H4 (cell line): ENCODE measurements around the gene FRAS1. TPM values are rescaled to one million over a fixed set of nuclear protein-coding genes. Genes with fewer than 3 reads are reported as not detected.
"Not testable (repeated sequence)": the region's sequence is repeated elsewhere in the genome, so short reads cannot be mapped to it uniquely, and the experiment has no call there.

ENCODE experiments used
- DNase-seq: peaks from one replicate; pipeline ENCODE4 v3.0.0-alpha.2; 2015; ENCODE audit warnings: low spot score
- total RNA-seq: library from RNA; depleted of rRNA; stranded (reverse); fragments of >200 nt; shearing (Covaris generic); gene quantifications from 2 replicates; pipeline ENCODE4 v1.2.3, GENCODE V29; 2014

The FRAS1 gene
- total RNA-seq, 1 experiment from 2014 or later: 0.43 TPM

DNA sequence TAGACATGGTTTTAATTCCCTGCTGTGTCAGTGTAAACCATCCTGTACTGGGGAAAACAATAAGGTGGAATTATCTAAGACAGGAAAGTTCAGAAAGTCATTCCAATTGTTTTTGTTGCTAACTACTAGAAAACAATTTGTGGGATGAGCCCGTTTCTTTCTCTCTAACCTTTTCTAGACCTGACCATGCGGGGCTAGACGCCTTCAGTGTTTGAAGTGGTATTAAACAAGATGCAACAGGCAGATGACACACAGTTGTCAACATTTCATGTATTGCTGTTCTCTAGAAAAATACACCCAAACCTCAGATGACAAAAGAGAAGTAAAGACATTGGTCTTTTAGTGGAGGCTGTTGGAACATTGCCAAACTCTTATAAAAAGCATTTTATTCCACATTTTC, 105.7 kb downstream of the FRAS1 start:
- DNase-seq: no peak

DNA sequence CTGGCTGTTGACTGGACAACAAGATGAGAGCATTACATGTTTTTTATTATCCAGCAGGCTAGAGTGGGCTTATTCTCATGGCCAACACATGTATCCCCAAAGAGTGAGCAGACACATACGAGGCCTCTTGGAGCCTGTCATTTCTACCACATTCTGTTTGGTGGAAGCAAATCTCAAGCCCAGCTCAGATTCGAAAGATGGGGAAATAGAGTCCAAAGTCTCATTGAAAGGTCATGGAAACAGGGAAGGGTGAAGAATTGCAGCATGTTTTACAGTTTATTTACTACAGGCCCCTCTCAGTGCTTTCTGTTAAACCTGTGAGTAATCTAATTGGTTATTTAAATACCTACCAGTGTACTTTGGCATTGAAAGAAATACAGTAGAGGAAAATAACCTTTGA, 108.6 kb downstream of the FRAS1 start:
- DNase-seq: no peak

GRCh38 chr4:78166622-78167021, 109.5 kb downstream of the FRAS1 start:
- DNase-seq: peak; percentile 14

DNA sequence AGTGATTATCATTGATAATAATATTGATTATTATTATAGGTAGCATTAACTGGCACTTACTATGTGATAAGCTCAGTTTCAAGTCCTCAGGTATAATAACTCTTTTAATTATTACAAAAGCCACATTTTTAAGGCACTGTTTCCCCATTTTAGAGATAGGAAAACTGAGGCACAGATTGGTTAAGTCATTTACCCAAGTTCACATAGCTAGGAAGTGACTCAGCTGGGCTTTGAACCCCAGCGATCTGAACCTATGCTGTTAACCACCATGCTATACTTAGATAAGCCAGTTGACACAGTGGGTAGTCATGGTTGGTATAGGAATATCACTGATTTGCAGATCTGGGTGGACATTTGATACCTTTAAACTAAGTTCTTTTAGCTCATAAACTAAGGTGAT, 110.4 kb downstream of the FRAS1 start:
- DNase-seq: no peak

- DNase-seq: no peak
Observed at GRCh38 chr4:78168029-78168428, 110.9 kb downstream of the FRAS1 start.

DNA sequence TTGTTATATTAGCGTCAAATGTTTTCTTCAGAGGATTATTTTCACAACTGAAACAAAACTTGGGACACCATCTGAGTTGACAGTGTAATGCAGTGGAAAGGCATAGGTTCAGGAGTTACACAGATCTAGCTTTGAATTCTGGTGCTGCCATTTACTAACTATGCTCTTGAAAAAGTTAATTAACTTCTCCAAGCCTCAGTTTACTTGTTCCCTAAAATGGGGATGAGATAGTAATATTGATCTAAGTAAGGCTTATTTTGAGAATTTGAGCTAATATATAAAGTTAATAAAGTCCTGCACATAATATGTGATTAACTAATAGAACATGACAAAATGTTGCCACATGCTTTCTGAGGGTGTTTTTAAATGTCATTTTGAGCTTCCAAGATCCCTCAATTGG, 112.6 kb downstream of the FRAS1 start:
- no peak for DNase-seq

GRCh38 chr4:78171482-78171881, 114.4 kb downstream of the FRAS1 start:
- DNase-seq: no peak

DNA sequence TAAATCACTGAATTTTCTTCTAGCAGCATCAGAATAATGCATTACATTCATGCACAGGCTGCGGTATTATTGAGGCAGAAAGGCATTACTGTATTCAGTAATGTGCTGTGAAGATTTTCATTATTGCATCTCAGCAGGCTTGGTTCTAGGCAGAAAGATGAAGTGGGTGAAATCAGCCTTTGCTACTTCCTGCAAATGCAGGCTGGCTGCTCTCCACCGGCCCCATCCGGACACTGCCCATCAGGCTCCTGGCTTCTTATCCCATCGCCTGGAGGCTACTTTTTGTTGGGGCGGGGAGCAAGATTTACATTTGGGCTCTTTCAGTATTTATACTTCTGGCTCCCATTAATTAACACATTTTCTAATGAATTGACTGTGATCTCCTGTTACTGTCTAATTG, 117.8 kb downstream of the FRAS1 start:
- DNase-seq: no peak

DNA sequence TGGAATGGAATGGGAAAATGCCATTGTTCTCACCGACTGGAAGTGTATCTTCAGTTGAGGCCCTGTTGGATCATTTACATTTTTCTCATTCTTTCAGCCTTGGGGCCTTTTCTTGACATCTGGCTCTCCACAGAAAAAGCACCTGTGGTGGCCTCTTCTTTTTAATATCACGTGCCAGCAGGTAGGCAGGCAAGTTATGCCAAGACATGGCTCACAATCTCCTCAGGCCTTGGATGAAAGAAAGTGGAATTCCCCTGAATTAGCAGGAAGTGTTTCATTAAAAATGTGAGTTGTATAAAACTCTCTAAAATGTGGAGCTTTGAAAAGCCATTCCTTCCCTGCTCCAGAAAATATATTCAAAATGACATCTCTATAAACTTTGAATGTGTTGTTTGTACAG, 122.1 kb downstream of the FRAS1 start:
- no peak for DNase-seq

- not testable (repeated sequence) for DNase-seq
Observed at GRCh38 chr4:78181681-78182234, 124.6 kb downstream of the FRAS1 start.

GRCh38 chr4:78184584-78184983, 127.5 kb downstream of the FRAS1 start:
- no peak for DNase-seq

- DNase-seq: no peak
Observed at GRCh38 chr4:78185117-78185516, 128.0 kb downstream of the FRAS1 start.

DNA sequence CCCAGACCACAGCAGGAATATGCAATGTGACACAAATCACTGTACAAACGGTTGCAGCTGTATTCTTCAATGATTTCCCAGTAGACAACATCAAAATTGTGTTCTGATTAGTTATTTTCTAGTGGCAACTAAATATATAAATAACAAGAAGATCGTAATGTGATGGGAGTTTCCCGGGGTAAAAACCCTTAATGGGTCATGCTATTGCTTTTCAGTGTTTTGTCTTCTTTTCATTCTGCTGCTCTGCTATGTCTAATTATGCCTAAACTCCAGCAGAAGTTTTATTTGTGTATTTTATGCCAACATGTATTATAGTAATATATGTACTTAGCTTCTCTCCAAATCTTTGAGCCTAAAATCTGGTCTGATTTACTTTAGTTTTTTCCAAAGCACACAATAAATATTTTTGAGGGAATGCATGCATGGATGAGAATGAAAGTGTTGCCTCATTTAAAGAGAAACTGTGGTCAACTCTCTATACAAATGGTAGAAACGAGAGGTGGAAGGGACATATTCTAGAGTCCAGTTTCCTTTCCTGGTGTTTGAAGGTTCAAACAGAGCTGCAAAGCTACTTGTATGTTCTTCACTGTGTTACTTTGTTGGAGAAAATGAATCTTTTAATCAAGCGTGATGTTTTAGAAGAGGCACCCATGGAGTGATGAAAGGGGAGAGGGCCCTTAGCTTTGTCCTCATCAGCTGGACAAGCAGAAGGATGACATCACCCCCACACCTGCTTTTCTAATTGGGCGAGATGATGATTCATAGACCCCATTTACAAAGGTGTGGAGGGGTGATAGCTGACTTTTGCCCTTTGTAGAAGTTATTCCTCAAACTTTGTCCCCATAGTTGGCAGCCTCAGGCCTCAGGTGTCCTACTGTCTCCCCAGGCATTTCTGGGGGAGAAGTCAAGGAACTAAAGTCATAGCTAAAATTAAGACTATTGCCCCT, 129.7 kb downstream of the FRAS1 start:
- DNase-seq: no peak

- no peak for DNase-seq
Observed at GRCh38 chr4:78190068-78190467, 132.9 kb downstream of the FRAS1 start.

- DNase-seq: no peak
Observed at GRCh38 chr4:78190595-78190994, 133.5 kb downstream of the FRAS1 start.

DNA sequence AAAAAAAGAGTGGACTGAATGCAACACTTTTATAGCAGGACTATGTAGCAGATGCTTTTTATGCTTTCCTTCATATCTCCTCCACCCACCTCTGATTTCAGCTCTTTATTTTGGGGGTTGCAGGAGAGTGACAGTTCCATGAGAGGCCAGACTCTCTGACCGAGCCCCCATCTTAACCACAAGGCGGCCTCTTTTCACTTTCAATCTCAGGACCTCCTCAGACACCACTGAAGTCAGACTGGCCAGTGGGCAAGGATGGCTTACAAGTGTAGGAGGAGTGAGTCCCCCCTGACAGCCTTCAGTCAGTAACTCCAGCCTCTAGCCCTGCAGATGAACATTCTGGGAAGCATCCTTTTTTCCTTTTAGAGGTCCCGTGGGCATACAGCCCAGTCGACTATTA, 140.8 kb downstream of the FRAS1 start:
- no peak for DNase-seq

- no peak for DNase-seq
Observed at GRCh38 chr4:78199984-78200383, 142.9 kb downstream of the FRAS1 start.

DNA sequence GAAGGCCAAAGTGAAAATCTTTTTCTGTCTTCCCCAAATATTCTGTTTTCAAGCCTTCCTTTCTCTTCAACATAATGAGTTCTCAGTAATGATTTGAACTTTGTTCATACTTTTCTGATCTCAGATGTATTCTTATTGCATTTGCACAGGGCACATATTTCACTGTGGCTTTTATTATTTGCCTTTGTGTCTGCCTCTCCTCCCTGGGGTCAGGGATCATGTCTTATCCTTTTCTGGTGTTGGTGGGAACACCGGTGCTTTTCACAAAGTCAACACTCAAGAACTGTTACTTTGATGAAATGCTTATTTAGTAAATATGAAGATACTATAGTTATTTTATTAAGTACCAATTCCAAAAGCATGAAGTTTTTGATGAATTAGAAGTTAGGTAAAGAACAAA, 143.8 kb downstream of the FRAS1 start:
- no peak for DNase-seq

DNA sequence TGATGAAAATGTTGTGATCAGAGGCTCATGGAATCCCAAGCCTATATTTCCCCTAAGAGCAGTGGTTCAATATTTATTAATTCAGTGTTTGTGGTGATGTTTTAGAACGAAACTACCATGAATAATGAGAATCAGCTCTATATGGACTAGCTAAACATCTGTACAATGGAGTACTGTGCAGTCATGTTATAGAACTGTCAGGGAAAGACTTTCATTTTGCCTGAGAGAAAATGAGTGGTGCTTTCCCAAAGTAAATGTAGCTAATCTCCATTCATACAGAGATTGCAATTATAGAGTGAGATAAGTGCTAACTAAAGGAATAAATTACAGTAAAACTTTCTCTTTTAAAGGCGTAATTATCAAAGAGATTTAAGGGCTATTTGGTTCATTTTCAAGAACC, 147.1 kb downstream of the FRAS1 start:
- no peak for DNase-seq

- DNase-seq: no peak
Observed at GRCh38 chr4:78205591-78205990, 148.5 kb downstream of the FRAS1 start.

DNA sequence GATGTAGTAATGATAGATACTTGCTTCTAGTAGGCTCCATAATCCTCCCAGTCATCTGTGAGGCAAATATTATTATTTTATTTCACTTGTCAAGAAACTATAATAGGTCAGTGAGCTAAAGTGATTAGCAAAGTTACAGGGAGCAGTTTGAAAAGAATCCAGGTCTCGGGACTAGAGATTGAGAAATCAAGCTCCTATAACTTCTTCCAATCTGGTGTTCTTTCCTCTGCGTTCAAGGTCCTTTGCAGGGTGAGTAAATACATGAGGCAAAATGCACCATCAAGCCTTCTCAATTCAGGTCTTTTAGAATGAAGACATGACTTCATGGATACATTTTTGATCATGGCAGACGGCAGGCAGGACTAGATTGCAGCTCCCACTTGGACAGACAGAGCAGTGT, 150.4 kb downstream of the FRAS1 start:
- DNase-seq: no peak

DNA sequence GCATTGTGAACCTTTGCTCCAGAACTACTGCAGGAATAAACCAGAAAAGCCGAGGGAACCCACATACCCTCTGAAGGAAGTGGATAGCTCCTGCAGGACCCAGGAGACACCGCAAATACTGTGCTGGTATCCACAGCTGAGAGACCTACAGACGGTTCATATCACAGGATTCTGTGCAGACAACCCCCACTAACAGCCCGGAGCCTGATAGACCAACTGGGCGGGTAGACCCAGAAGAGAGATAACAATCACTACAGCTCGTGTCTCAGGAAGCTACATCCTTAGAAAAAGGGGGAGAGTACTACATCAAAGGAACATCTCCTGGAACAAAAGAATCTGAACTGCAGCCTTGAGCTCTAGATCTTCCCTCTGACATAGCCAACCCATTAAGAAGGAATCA, 150.8 kb downstream of the FRAS1 start:
- no peak for DNase-seq

DNA sequence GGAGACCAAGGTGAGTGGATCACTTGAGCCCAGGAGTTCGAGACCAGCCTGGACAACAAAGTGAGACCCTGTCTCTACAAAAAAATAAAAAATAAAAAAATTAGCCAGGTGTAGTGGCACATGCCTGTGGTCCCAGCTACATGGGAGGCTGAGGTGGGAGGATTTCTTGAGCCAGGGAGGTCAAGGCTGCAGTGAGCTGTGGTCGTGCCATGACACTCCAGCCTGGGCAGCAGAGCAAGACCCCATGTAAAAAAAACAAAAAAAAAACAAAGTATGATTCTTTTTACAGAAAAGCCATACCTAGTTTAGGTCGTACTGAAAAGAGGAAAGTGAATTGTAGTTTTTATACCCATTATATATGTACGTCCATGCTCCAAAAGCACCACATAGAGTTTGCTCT, 151.8 kb downstream of the FRAS1 start:
- not testable (repeated sequence) for DNase-seq
